ENCODE data around the gene NCDN. TPM values are rescaled to one million over a fixed set of nuclear protein-coding genes. Genes with fewer than 3 reads are reported as not detected.

Gene NCDN
- total RNA-seq, 2 experiments from 2014 or later: 20.1 to 31.7 TPM

DNA sequence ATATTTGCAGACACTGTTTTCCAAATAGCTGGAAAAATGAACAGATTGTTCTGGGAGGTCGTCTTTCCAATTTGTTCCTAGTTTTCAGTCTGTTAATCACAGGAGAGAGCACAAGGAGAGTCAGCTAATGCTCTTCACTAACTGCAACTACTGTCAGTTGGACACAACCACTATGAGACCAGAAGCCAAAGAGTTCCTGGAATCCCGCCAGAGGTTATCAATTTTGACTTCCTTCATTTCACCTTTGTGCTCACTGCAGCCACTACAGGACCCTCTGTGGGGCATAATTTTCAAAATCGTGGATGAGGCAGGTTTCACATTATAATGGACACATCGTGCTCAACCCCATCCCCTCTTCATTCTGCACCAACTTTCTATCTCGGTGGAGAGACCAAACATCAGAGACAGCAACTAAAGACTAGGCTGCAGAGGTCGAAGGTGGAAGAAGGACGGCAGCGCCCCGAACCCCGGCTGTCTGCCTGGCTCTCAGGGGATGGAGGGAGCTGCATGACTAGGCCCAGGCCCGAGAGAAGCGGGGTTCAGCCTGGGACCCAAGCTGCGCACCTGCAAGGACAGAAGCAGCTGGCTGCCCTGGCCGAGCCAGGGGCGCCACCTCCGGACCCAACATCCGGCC is 998 bp upstream of the NCDN start:
- H3K27me3 Mint-ChIP-seq: no peaks in the 10 kb centered on the region
- peak overlapping the region; percentile 93 for H3K4me3 Mint-ChIP-seq
- H3K36me3 Mint-ChIP-seq: peaks cover 20% of the 10 kb centered on the region
- CTCF ChIA-PET: interaction anchor here (0.8 to 4.8 kb wide), 13 partner anchors 8 to 704 kb away, joined by 3 to 41 read pairs (median 4); partner anchors contain the start of gene CLSPN
- DNase-seq: no peak
- no peak for ATAC-seq
- H3K4me1 Mint-ChIP-seq: peaks cover 34% of the 10 kb centered on the region
- peak overlapping the region; percentile 95 for H3K27ac Mint-ChIP-seq
- no peaks in the 10 kb centered on the region for H3K9me3 Mint-ChIP-seq (ENCODE audit: low read depth)

DNA sequence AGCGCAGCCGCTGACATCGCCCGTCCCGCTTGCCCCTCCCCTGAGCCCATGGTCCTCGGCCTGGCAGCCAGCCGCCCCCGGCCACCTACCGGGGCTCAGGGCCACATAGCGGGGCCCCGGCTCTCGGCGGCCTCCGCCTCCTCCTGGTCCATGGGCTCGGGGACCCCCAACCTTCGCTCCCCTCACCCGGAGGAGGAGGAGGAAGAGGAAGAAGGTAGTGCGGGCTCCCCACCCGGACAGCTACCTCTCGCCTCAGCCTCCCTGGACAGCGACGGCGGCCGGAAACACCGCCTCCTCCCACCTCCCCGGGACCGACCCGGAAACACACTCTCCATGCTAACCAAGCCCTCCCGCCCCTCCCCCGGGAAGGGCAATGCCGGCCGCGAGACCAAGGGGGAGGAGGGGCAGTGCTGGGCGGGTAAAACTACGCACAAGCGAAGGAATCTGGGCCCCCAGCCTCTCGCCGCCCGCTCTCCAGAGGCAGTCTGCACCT is 435 bp upstream of the NCDN start, which contains the start of gene KIAA0319L:
Gene KIAA0319L (minus strand): TSS at position 286 of the 493 bp plus-strand sequence. CDS start 2,912 bp downstream, outside the sequence.
- DNase-seq (no peak), ATAC-seq (peak; percentile 83)
- H3K27me3 Mint-ChIP-seq: no peaks in the 10 kb centered on the region
- peak within 1 kb of the TSS; percentile 95 for H3K27ac Mint-ChIP-seq
- H3K4me1 Mint-ChIP-seq: peaks cover 34% of the 10 kb centered on the region
- CTCF ChIA-PET: interaction anchor here (0.8 to 4.8 kb wide), 9 partner anchors 8 to 213 kb away, joined by 3 to 41 read pairs (median 6); partner anchors contain the start of gene CLSPN
- no peaks in the 10 kb centered on the region for H3K9me3 Mint-ChIP-seq (ENCODE audit: low read depth)
- peak within 1 kb of the TSS; percentile 93 for H3K4me3 Mint-ChIP-seq
- peaks cover 14% of the 10 kb centered on the region for H3K36me3 Mint-ChIP-seq

DNA sequence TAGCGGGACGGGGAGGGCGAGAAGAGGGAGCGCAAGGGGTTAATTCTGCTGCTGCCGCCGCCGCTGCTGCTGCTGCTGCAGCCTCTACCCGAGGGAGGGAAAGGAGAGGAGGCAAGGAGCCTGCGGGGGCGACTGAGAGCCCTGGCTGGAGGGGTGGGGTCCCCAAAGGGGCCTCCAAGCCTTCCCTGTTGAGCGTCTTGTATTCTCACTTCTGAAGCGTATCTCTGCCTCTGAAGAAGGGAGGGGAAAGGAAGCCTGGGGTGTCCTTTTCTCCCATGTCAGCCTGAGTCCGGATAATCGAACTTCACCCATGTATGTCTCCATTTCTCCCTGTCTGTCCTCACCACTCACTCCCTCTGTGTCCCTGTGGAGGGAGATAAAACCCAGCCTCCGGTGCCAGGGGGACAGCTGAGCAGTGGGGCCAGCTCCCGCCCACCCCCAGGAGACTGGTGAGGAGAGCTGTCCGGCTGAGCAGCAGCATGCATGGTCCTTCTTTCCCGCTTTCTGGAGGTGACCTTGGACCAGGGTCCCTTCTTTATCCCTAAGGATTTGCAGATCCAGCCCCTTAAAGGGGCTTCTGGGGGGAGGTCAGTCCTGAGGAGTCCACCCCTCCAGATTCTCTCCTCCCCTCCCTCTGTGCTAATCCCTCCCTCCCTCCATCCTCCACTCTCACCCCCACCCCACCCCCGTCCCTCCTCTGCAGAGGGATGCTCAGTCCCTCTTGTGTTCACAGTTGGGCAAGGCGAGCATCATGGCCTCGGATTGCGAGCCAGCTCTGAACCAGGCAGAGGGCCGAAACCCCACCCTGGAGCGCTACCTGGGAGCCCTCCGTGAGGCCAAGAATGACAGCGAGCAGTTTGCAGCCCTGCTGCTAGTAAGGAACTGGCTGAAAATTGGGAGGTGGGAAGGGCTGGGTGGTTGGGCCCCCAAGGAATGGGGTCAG is 1.0 kb downstream of the NCDN start:
- peak overlapping the region; percentile 93 for H3K4me3 Mint-ChIP-seq
- DNase-seq: peak; percentile 38
- ATAC-seq: no peak
- peak overlapping the region; percentile 95 for H3K27ac Mint-ChIP-seq
- H3K9me3 Mint-ChIP-seq (ENCODE audit: low read depth): no peaks in the 10 kb centered on the region
- CTCF ChIA-PET: interaction anchor here (1.2 to 4.8 kb wide), 4 partner anchors 10 to 169 kb away, joined by 4 to 41 read pairs (median 4); no protein-coding TSS in a partner anchor
- H3K36me3 Mint-ChIP-seq: peaks cover 6% of the 10 kb centered on the region
- peaks cover 37% of the 10 kb centered on the region for H3K4me1 Mint-ChIP-seq
- H3K27me3 Mint-ChIP-seq: no peaks in the 10 kb centered on the region

DNA sequence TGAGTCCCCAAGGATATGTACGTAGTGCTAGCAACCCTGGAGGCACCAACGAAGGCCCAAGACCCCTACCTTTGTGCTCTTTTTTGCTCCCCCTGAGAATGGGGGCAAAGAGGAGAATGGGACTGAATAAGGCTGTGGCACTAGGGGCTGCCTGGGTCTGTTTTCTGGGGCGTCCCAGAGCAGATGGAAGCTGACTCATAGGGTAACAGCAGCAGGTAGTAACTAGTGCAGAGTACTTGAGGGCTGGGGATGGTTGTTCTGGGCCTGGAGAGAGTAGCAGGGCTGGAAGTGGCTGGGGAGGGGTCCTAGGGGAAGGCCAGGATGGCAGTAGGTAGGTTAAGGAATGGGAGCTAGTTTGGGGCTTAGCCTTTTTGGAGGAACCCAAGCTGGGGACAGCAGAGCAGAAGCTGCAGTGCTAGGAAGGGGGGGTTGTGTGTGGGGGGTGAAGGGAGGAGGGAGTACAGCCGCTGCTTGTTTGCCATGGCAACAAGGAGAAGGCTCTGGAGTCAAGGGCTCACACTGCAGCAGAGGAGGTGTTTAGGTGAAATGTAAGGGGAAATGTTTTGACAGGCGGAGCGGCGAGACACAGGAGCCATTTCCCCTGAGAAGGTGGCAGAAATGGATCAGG is 1.8 kb downstream of the NCDN start:
- H3K4me1 Mint-ChIP-seq: peaks cover 38% of the 10 kb centered on the region
- H3K9me3 Mint-ChIP-seq (ENCODE audit: low read depth): no peaks in the 10 kb centered on the region
- no peaks in the 10 kb centered on the region for H3K27me3 Mint-ChIP-seq
- no peak overlapping the region for H3K4me3 Mint-ChIP-seq
- peaks cover 4% of the 10 kb centered on the region for H3K36me3 Mint-ChIP-seq
- ATAC-seq: no peak
- peak; percentile 41 for DNase-seq
- H3K27ac Mint-ChIP-seq: peak overlapping the region; percentile 74
- CTCF ChIA-PET: interaction anchor here (1.2 to 4.8 kb wide), 4 partner anchors 9 to 168 kb away, joined by 4 to 41 read pairs (median 4); no protein-coding TSS in a partner anchor

DNA sequence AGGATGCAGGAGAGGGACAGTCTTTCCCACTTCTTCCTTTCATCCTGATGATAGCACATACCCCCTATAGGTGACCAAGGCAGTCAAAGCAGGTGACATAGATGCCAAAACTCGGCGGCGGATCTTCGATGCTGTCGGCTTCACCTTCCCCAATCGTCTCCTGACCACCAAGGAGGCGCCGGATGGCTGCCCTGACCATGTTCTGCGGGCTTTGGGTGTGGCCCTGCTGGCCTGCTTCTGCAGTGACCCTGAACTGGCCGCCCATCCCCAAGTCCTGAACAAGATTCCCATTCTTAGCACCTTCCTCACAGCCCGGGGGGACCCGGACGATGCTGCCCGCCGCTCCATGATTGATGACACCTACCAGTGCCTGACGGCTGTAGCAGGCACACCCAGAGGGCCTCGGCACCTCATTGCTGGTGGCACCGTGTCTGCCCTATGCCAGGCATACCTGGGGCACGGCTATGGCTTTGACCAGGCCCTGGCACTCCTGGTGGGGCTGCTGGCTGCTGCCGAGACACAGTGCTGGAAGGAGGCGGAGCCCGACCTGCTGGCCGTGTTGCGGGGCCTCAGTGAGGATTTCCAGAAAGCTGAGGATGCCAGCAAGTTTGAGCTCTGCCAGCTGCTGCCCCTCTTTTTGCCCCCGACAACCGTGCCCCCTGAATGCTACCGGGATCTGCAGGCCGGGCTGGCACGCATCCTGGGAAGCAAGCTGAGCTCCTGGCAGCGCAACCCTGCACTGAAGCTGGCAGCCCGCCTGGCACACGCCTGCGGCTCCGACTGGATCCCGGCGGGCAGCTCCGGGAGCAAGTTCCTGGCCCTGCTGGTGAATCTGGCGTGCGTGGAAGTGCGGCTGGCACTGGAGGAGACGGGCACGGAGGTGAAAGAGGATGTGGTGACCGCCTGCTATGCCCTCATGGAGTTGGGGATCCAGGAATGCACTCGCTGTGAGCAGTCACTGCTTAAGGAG is 2.9 kb downstream of the NCDN start:
- Mint-ChIP-seq H3K4me1 (peaks cover 31% of the 10 kb centered on the region), H3K4me3 (no peak overlapping the region), H3K27me3 (no peaks in the 10 kb centered on the region), H3K9me3 (ENCODE audit: low read depth) (no peaks in the 10 kb centered on the region), H3K27ac (no peak overlapping the region), H3K36me3 (peaks cover 5% of the 10 kb centered on the region)
- no peak for ATAC-seq
- DNase-seq: peak; percentile 39
- CTCF ChIA-PET: interaction anchor here (1.7 to 3.4 kb wide), 3 partner anchors 11 to 359 kb away, joined by 4 to 24 read pairs (median 13); partner anchors contain the start of gene TFAP2E

DNA sequence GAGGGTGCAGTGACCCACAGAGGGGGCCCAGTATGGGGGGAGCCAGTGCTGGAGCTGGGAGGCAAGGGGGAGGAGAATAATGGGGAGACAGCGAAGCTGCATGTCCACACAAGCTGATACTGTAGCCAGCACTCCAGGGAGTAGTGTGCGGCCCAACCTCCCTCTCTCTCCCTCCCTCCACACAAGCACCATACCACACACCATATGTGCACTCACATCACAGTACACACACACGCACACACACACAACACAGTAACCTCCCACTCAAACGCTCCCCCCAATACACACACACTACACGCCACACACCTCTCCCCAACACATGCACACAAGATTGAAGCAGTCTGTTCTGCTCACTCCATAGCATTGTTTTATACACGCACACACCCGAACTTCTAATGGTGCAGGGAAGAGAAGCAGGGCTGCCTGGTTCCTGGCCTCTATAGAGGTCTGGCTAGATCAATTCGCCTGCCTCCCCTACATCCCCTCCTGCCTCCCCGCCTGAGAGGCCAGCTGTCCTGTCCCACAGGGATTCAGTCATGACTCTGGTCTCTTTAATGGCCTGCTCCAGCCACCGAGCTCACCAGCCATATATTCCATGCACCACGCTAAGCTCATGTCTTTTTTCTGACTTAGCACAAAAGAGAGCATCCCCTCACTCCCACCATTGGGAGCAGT is 3.8 kb downstream of the NCDN start:
- no peak overlapping the region for H3K27ac Mint-ChIP-seq
- DNase-seq (peak; percentile 38), ATAC-seq (no peak)
- H3K4me1 Mint-ChIP-seq: peaks cover 22% of the 10 kb centered on the region
- peaks cover 5% of the 10 kb centered on the region for H3K36me3 Mint-ChIP-seq
- CTCF ChIA-PET: interaction anchor here (0.6 to 3.4 kb wide), 5 partner anchors 11 to 360 kb away, joined by 3 to 24 read pairs (median 4); partner anchors contain the start of gene TFAP2E
- no peaks in the 10 kb centered on the region for H3K9me3 Mint-ChIP-seq (ENCODE audit: low read depth)
- H3K27me3 Mint-ChIP-seq: no peaks in the 10 kb centered on the region
- H3K4me3 Mint-ChIP-seq: no peak overlapping the region

DNA sequence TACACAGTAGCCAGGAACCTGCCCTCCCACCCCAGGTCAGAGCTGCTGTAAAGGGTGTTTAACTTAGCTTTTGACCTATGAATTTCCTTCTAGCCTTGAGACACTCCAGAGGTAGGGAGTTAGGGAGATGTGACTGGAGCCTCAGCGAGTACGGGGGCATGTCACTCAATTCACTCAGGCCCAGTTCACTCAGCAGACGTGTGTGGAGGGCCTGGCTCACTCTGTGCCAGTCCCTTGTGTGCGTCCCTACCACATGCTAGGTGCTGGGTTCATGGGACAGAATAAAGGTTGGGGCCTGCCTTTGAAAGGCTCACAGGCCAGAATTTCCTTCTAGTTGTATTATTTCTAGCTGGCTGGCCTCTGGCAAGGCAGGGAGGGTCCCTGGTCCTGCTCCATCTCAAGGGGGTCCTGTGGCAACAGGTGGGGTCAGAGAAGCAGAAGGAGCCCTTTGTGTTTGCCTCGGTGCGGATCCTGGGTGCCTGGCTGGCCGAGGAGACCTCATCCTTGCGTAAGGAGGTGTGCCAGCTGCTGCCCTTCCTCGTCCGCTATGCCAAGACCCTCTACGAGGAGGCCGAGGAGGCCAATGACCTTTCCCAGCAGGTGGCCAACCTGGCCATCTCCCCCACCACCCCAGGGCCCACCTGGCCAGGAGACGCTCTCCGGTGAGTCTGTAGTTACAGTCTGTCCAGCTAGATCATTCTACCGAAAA is 4.5 kb downstream of the NCDN start:
- CTCF ChIA-PET: interaction anchor here (0.6 to 3.4 kb wide), 6 partner anchors 10 to 360 kb away, joined by 3 to 24 read pairs (median 4); partner anchors contain the start of gene TFAP2E
- peak; percentile 33 for DNase-seq
- no peak for ATAC-seq
- H3K27ac Mint-ChIP-seq: peak overlapping the region; percentile 5
- H3K4me3 Mint-ChIP-seq: no peak overlapping the region
- H3K4me1 Mint-ChIP-seq: peaks cover 19% of the 10 kb centered on the region
- H3K9me3 Mint-ChIP-seq (ENCODE audit: low read depth): no peaks in the 10 kb centered on the region
- H3K27me3 Mint-ChIP-seq: no peaks in the 10 kb centered on the region
- H3K36me3 Mint-ChIP-seq: peaks cover 5% of the 10 kb centered on the region

DNA sequence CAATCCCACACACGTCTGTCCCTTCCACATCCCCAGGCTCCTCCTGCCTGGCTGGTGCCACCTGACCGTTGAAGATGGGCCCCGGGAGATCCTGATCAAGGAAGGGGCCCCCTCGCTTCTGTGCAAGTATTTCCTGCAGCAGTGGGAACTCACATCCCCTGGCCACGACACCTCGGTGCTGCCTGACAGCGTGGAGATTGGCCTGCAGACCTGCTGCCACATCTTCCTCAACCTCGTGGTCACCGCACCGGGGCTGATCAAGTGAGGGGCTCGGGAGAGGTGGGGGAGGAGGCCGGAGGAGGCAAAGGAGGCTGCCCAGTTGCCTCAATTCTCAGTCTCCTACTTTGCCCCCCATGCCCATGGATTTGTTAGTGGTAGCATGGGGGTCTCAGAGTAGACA is 5.6 kb downstream of the NCDN start:
- ATAC-seq (no peak), DNase-seq (peak; percentile 40)
- CTCF ChIA-PET: interaction anchor here (2.5 to 3.4 kb wide), 2 partner anchors 9 to 112 kb away, joined by 13 to 24 read pairs; partner anchors contain the start of gene TFAP2E
- H3K4me3 Mint-ChIP-seq: no peak overlapping the region
- peak overlapping the region; percentile 13 for H3K27ac Mint-ChIP-seq
- H3K27me3 Mint-ChIP-seq: no peaks in the 10 kb centered on the region
- H3K4me1 Mint-ChIP-seq: peaks cover 19% of the 10 kb centered on the region
- H3K36me3 Mint-ChIP-seq: peaks cover 3% of the 10 kb centered on the region
- H3K9me3 Mint-ChIP-seq (ENCODE audit: low read depth): no peaks in the 10 kb centered on the region

DNA sequence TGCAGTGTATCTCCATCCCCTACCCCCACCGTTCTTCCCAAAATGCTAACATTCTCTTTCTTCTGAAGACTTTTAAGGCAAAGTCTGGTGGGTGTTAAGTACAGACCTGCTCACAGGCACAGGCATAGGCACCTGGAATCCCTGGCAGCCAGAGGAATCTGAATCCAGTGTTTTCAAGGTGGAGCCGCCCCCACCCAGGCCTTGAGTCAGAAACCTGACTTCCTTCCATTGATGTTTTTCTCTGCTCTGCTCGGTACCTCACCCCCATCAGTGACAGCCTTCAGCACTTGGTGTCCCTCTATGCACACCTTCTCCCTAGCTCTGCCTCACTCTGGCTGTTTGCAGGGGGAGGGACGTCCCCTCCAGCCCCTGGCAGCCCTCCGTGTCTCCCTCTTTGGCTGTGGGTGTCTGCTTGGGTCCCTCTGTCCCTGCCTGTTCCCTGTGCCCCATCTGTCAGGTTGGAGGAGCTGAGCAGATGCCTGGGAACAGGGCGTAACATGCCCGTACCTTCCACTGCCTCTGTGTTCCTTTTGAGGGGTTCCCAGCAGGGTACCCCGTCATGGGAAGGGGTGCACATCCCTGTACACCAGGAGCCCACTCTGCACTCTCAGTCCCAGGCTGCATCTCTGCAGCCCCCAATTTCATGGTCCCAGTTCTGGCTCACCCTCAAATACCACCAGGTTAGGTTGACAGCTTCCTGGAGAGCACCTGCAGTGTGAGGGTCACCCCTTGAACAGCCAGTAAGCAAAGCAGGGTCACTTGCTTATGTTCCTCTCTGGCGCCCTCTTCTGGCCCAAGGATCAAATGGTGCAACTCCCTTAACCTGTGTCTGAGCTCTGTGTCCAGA is 6.7 kb downstream of the NCDN start:
- Mint-ChIP-seq H3K27me3 (no peaks in the 10 kb centered on the region), H3K4me1 (peaks cover 14% of the 10 kb centered on the region), H3K36me3 (peaks cover 3% of the 10 kb centered on the region), H3K9me3 (ENCODE audit: low read depth) (no peaks in the 10 kb centered on the region), H3K4me3 (no peak overlapping the region), H3K27ac (no peak overlapping the region)
- DNase-seq: peak; percentile 90
- peak; percentile 80 for ATAC-seq
- CTCF ChIA-PET: interaction anchor here (0.6 to 5.9 kb wide), 45 partner anchors 8 to 404 kb away, joined by 3 to 144 read pairs (median 4); partner anchors contain the start of genes C1orf216, CLSPN, KIAA0319L and TFAP2E
